Lung (tissue), 12 donors: ENCODE measurements around the gene DZIP1L. TPM values are rescaled to one million over a fixed set of nuclear protein-coding genes. Genes with fewer than 3 reads are reported as not detected.
"Not testable (repeated sequence)": the region's sequence is repeated elsewhere in the genome, so short reads cannot be mapped to it uniquely, and the experiment has no call there.

ENCODE experiments used
- ATAC-seq: fragments of 200-7000 bp; cut with Tn5 transposase; one replicate; pipeline ENCODE4 v1.9.1; 2020; ENCODE audit warnings: moderate number of reproducible peaks; ENCODE audit not compliant: insufficient read depth, low FRiP score
- DNase-seq, 3 donors: peaks; one replicate each; pipeline ENCODE4 v3.0.0-alpha.2; 2013 to 2017
- H3K27ac ChIP-seq, 2 donors: one replicate each; pipeline ENCODE4 v1.5.1; 2013; ENCODE audit warnings: mild to moderate bottlenecking in 2 of 2, moderate library complexity in 2 of 2, control low read depth in 1 of 2, inconsistent platforms in 1 of 2, low read depth in 1 of 2, low read length in 1 of 2
- H3K27me3 ChIP-seq, 3 donors: one replicate each; pipeline ENCODE4 v1.5.1; 2013; ENCODE audit warnings: low read length in 2 of 3; ENCODE audit not compliant: control insufficient read depth in 3 of 3, insufficient read depth in 3 of 3
- H3K36me3 ChIP-seq, 4 donors: one replicate each; pipeline ENCODE4 v1.5.1; 2013; ENCODE audit warnings: low read length in 4 of 4, mild to moderate bottlenecking in 1 of 4, moderate library complexity in 1 of 4; ENCODE audit not compliant: control insufficient read depth in 4 of 4, insufficient read depth in 4 of 4
- H3K4me1 ChIP-seq, 5 donors: one replicate each; pipeline ENCODE4 v1.5.1; 2013; ENCODE audit warnings: low read length in 5 of 5, mild to moderate bottlenecking in 2 of 5, moderate library complexity in 1 of 5; ENCODE audit not compliant: control insufficient read depth in 5 of 5, insufficient read depth in 5 of 5
- H3K4me3 ChIP-seq: one replicate; pipeline ENCODE4 v1.5.1; 2013; ENCODE audit warnings: mild to moderate bottlenecking, control low read depth, moderate library complexity
- H3K9ac ChIP-seq, 2 donors: one replicate each; pipeline ENCODE4 v1.5.1; 2013; ENCODE audit warnings: low read length in 2 of 2, control low read depth in 1 of 2; ENCODE audit not compliant: insufficient read depth in 1 of 2
- H3K9me3 ChIP-seq, 4 donors: one replicate each; pipeline ENCODE4 v1.5.1; 2013; ENCODE audit warnings: low read length in 3 of 4, mild to moderate bottlenecking in 1 of 4, moderate library complexity in 1 of 4; ENCODE audit not compliant: control insufficient read depth in 4 of 4, insufficient read depth in 3 of 4
- WGBS, 2 donors: extraction: QIAGEN DNeasy Blood & Tissue Kit; methylation state at CpG; one replicate each; pipeline ENCODE4 v1.1.7; 2013; 5-methylcytosine and 5-hydroxymethylcytosine counted together
- polyA plus RNA-seq, 2 donors: library from polyadenylated mRNA; stranded (reverse); fragments of 200-250 nt; gene quantifications; one replicate each; pipeline ENCODE4 v1.2.1, GENCODE V29; 2013
- total RNA-seq, 2 donors: library from RNA; depleted of rRNA in 1 of 2; stranded (reverse); fragments of >200 nt in 1 of 2; gene quantifications; one replicate each; pipeline ENCODE4 v1.2.1, GENCODE V29; 2014 to 2021
- TF ChIP-seq, protein P1 (sequence below): IDR thresholded peaks from 2 replicates; pipeline ENCODE4 v1.5.1; 2012; ENCODE audit warnings: mild to moderate bottlenecking; ENCODE audit errors: control extremely low read depth, extremely low read depth
- donor health status: control.
- donor health status: control.
- donor health status: Bipolar disorder and iron deficiency.
- donor health status: healthy.
- donor health status: DM: yes; HTN: yes; CAD: no.

The DZIP1L gene
- total and polyA plus RNA-seq, 4 donors = 4.1 to 40.0 (median 17.1) TPM

DNA sequence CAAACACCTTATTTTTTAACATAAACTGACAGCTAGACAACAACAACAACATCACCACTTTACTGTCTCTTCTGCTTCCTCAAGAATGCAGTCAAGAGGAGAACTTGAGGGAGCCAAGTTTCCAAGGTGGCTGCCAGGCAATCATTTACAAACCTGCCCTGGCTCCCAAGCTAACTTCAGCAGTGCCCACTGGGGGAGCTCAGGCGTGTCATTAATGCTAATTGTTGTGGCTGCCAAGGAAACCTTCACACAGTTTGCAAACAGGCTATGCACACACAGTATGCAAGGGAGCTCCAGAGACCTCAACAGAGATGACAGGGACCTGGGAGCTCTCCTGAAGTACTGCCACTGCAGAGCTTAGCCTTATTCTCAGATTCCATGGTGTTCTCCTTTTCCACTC is 2.1 kb downstream of the DZIP1L start:
- Histone ChIP-seq H3K27ac (no peak overlapping the region), H3K4me3 (no peak overlapping the region), H3K9me3 (no peaks in the 10 kb centered on the region), H3K36me3 (peaks cover 0 to 3% (median 1%) of the 10 kb centered on the region in 4 donors), H3K9ac (peak overlapping the region in 1 of 2 donors; percentile 21), H3K4me1 (peaks cover 0 to 14% (median 7%) of the 10 kb centered on the region in 5 donors), H3K27me3 (no peaks in the 10 kb centered on the region)
- TF ChIP-seq, protein P1, sequence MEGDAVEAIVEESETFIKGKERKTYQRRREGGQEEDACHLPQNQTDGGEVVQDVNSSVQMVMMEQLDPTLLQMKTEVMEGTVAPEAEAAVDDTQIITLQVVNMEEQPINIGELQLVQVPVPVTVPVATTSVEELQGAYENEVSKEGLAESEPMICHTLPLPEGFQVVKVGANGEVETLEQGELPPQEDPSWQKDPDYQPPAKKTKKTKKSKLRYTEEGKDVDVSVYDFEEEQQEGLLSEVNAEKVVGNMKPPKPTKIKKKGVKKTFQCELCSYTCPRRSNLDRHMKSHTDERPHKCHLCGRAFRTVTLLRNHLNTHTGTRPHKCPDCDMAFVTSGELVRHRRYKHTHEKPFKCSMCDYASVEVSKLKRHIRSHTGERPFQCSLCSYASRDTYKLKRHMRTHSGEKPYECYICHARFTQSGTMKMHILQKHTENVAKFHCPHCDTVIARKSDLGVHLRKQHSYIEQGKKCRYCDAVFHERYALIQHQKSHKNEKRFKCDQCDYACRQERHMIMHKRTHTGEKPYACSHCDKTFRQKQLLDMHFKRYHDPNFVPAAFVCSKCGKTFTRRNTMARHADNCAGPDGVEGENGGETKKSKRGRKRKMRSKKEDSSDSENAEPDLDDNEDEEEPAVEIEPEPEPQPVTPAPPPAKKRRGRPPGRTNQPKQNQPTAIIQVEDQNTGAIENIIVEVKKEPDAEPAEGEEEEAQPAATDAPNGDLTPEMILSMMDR = no peak
- 74 to 90% methylated on average over 1 of the region's 1 CpG for WGBS, 2 donors
- DNase-seq (peak in 2 of 3 donors; percentile 33 to 41), ATAC-seq (no peak)

DNA sequence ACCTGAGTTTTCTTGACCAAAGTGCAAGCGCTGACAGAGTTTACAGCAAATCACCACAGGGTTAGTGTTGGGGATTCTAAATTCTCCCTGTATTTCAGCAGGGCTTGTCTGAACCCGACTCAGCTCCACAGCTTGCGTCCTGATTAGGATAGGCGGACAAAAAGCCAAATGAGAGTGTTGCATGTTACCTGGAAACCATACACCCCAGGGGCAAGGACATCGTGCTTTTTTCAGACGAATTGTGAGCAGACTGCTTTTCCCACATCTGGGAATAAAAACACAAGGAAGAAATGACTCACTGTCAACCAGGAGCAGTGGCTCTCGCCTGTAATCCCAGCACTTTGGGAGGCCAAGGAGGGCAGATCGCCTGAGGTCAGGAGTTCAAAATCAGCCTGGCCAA is 3.0 kb downstream of the DZIP1L start:
- no peak for ATAC-seq
- Histone ChIP-seq H3K9ac (no peak overlapping the region), H3K27ac (no peak overlapping the region), H3K4me1 (peaks cover 0 to 14% (median 7%) of the 10 kb centered on the region in 5 donors), H3K4me3 (no peak overlapping the region), H3K36me3 (peaks cover 0 to 5% (median 1%) of the 10 kb centered on the region in 4 donors), H3K27me3 (no peaks in the 10 kb centered on the region), H3K9me3 (no peaks in the 10 kb centered on the region)
- no peak for DNase-seq
- WGBS, 2 donors = 93 to 94% methylated on average over 8 of the region's 8 CpGs
- TF ChIP-seq, protein P1 = no peak

DNA sequence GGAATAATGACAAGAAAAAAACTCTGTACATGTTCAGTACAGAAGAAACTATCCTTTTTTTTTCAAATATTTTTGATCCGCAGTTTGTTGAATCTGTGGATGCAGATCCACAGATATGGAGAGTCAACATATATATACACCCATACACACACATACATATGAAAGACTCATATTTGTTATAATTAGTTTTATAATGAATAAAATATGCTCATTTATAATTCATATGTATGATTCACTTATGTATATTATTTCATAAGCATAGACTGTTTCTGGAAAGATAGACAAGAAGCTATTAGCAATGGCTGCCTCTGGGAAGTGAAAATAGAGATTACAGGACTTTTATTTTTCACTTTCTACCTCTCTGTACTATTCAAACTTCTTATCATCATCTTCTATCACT is 9.8 kb downstream of the DZIP1L start:
- H3K9ac ChIP-seq = no peak overlapping the region
- peaks cover 0 to 3% (median 0%) of the 10 kb centered on the region in 4 donors for H3K9me3 ChIP-seq
- WGBS, 2 donors = 93 to 95% methylated on average over 1 of the region's 1 CpG
- H3K36me3 ChIP-seq = peaks cover 2 to 16% (median 5%) of the 10 kb centered on the region in 4 donors
- H3K27me3 ChIP-seq = no peaks in the 10 kb centered on the region
- ATAC-seq (no peak), DNase-seq (no peak)
- H3K4me3 ChIP-seq = no peak overlapping the region
- peaks cover 0 to 1% (median 0%) of the 10 kb centered on the region in 5 donors for H3K4me1 ChIP-seq
- TF ChIP-seq, protein P1 = no peak
- no peak overlapping the region for H3K27ac ChIP-seq

DNA sequence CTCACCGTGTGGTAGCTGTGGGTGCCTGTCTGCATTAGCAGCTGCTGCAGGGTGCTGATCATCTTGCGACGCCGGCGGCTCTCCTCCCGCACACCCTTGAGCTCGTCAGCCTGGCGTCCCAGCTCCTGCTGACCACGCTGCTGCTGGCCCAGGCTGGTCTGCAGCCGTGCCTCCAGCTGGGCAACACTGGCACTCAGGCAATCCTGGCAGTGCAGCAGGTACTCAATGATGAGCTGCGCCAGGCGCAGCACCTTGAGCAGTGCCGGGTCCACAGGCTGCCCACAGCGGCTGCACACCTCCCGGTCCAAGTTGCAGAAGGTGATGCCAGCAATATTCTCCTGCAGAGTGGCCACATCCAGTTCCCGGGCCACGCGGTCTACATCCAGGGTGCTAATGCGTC is 11.9 kb downstream of the DZIP1L start:
- H3K27me3 ChIP-seq = no peaks in the 10 kb centered on the region
- WGBS, 2 donors = 96 to 97% methylated on average over 19 of the region's 19 CpGs
- ATAC-seq (no peak), DNase-seq (no peak)
- peaks cover 0 to 1% (median 0%) of the 10 kb centered on the region in 5 donors for H3K4me1 ChIP-seq
- peaks cover 0 to 3% (median 0%) of the 10 kb centered on the region in 4 donors for H3K9me3 ChIP-seq
- TF ChIP-seq, protein P1 = no peak
- no peak overlapping the region for H3K9ac ChIP-seq
- no peak overlapping the region for H3K4me3 ChIP-seq
- H3K36me3 ChIP-seq = peaks cover 3 to 20% (median 8%) of the 10 kb centered on the region in 4 donors
- no peak overlapping the region for H3K27ac ChIP-seq

DNA sequence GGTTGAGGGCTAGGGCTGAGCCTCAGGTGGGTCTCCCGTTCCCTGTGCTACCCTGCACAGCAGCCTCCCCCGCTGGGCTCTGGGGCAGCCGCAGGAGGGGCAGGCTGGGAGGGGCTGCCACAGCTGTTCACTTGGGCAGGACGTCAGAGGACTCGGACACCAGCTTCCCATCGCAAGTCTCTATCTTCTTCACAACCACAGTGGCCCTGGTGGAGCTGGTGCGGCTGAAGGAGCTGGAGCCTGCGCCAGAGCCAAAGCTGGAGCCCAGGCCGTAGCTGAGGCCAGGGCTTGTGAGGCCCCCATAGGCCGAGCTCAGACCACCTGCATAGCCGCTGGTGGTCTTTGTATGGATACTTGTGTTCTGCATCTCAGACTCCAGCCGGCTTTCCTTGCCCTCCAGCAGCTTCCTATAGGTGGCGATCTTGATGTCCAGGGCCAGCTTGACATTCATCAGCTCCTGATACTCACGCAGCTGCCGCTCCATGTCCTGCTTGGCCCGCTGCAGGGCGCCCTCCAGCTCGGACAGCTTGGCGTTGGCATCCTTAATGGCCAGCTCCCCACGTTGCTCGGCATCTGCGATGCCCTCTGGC is 14.0 kb downstream of the DZIP1L start:
- not testable (repeated sequence) for H3K27me3 ChIP-seq, ATAC-seq

More for the DNA sequence above, 14.0 kb downstream of the DZIP1L start:
- H3K9ac ChIP-seq, H3K9me3 ChIP-seq, DNase-seq, H3K4me1 ChIP-seq, H3K4me3 ChIP-seq, H3K27ac ChIP-seq: not testable (repeated sequence)
- 92 to 93% methylated on average over 22 of the region's 22 CpGs for WGBS, 2 donors
- peaks cover 3 to 18% (median 9%) of the 10 kb centered on the region in 4 donors for H3K36me3 ChIP-seq
